ENCODE measurements around the gene PLCH2. TPM values are rescaled to one million over a fixed set of nuclear protein-coding genes. Genes with fewer than 3 reads are reported as not detected.

Gene PLCH2
- total and polyA plus RNA-seq, 10 of the 15 experiments (the other 5 are each of a cell fraction or from before 2014, with no cell fraction given): 0.03 to 0.73 (median 0.24) TPM; not detected in 3

DNA sequence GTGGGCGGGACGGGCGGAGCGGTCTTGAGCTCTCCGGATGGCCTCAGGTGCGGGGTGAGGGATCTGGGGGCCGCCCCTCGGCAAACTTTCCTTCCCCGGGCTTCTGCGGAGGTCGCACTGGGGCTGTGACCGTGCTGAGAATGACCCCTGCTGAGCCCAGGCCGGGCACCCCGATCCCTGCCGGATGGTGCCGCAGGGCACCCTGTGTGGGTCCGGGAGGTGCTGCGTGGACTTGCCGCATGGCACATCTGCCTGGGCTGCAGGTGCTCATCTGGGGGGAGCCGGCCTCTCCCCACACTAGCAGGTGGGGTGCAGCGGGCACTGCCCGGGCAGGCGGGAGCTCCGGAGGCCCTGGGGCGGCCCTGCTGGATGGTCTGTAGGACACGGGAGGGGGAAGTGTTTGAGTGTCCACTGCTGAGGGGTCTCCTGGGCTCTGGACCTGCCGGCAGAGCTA, 31.9 kb upstream of the PLCH2 start (continued):
- TF ChIP-seq SREBF2 (IDR thresholded peaks at IDR 0.05; ENCODE audit: low read length) (no peak), YBX1 (IDR thresholded peaks at IDR 0.05) (no peak)
- TF ChIP-seq, protein P1, sequence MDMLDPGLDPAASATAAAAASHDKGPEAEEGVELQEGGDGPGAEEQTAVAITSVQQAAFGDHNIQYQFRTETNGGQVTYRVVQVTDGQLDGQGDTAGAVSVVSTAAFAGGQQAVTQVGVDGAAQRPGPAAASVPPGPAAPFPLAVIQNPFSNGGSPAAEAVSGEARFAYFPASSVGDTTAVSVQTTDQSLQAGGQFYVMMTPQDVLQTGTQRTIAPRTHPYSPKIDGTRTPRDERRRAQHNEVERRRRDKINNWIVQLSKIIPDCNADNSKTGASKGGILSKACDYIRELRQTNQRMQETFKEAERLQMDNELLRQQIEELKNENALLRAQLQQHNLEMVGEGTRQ (IDR thresholded peaks at IDR 0.05; ENCODE audit: borderline replicate concordance, low read depth, low read length): no peak

DNA sequence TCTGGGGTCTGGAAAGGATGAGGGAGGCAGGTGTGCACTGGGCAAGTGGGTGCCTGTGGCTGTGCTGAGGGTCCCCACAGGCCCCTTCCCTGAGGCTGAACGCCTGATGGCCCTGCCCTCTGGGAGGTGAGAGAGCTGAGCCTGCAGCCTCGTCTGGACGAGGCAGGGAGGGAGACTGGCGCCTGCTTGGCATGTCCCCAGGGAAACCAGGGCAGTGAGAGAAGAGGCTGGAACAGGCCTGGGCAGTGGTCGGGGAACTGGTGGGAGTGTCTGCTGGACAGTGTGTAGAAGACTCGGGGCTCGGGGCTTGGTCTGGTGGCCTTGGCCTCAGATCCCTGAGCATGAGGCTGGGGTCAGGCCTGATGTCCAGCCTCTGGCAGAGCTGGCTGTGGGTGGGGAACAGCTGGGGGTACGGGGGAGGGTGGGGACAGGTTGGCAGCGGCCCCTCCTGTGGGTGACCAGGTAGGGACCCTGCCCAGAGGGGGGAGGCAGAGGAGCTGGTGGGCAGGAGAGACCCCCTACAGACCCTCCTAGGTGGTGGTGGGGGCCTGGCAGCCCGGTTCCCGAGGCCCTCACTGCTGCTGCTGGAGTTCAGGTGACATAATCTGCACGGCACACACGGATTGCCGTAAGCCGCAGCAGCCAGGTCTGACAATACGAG, 30.8 kb upstream of the PLCH2 start:
- ATAC-seq (no peak), DNase-seq (ENCODE audit: low read depth, low spot score) (no peak), FAIRE-seq (no peak)
- H3K27me3 ChIP-seq (replicated peaks in 1 of 2; ENCODE audit: control insufficient read depth in 2 of 2, insufficient read depth in 2 of 2, low read length in 1 of 2): peaks cover 2 to 5% of the 10 kb centered on the region in 2 experiments; a peak in 3 of 4 replicates
- RAD21 ChIA-PET (ENCODE audit: unreplicated experiment): no interaction called here
- H3K9ac ChIP-seq (ENCODE audit: control insufficient read depth, insufficient read depth, low read length): no peak overlapping the region
- intact Hi-C loops (cut with micrococcal nuclease; ENCODE audit: unreplicated experiment): no loop called here
- H3K4me1 ChIP-seq (ENCODE audit: control insufficient read depth, insufficient read depth, low read length): no peaks in the 10 kb centered on the region
- BruUV-seq (replicated peaks): no TSS peak
- no peak overlapping the region for H3K4me2 ChIP-seq (ENCODE audit: control insufficient read depth, insufficient read depth)
- TF ChIP-seq, protein P2, sequence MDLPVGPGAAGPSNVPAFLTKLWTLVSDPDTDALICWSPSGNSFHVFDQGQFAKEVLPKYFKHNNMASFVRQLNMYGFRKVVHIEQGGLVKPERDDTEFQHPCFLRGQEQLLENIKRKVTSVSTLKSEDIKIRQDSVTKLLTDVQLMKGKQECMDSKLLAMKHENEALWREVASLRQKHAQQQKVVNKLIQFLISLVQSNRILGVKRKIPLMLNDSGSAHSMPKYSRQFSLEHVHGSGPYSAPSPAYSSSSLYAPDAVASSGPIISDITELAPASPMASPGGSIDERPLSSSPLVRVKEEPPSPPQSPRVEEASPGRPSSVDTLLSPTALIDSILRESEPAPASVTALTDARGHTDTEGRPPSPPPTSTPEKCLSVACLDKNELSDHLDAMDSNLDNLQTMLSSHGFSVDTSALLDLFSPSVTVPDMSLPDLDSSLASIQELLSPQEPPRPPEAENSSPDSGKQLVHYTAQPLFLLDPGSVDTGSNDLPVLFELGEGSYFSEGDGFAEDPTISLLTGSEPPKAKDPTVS (IDR thresholded peaks at IDR 0.05; ENCODE audit: low read depth, low read length): no peak
- no peak for TF ChIP-seq BACH1 (IDR thresholded peaks at IDR 0.05; ENCODE audit: borderline replicate concordance)
- H3K9me3 ChIP-seq (replicated peaks; ENCODE audit: control insufficient read depth, insufficient read depth, low read length): no peaks in the 10 kb centered on the region
- no peaks in the 10 kb centered on the region for H4K20me1 ChIP-seq (ENCODE audit: control insufficient read depth, insufficient read depth)
- SMC1A ChIA-PET (ENCODE audit: uncharacterized antibody, unreplicated experiment): no interaction called here
- POLR2A ChIA-PET: no interaction called here
- H3K79me2 ChIP-seq (ENCODE audit: control insufficient read depth, insufficient read depth, low read length): no peaks in the 10 kb centered on the region
- in situ Hi-C loops (cut with MboI): no loop called here
- H3K27ac ChIP-seq (ENCODE audit: control insufficient read depth, insufficient read depth): no peak overlapping the region
- H2AFZ ChIP-seq (ENCODE audit: control insufficient read depth, low read depth, low read length): no peak overlapping the region
- H3K36me3 ChIP-seq (ENCODE audit: control insufficient read depth in 2 of 2, insufficient read depth in 2 of 2, low read length in 1 of 2): no peaks in the 10 kb centered on the region
- WGBS (ENCODE audit: insufficient coverage, insufficient replicate concordance, low lambda C conversion rate, missing lambda C conversion rate): 30% methylated on average over 14 of the region's 16 CpGs
- H3K4me3 ChIP-seq: no peak overlapping the region
- CTCF ChIA-PET: no interaction called here

Measured in GM12878 (cell line).